Stimulated activated CD8-positive, alpha-beta memory T cell treated with anti-CD3 and anti-CD28 coated beads, Interleukin-12 subunit alpha, Interleukin-12 subunit beta, amount 100 ng/mL, for 4 hours (primary cell): ENCODE data around the gene ARAP2.

Source experiments
- DNase-seq: peaks from one replicate; pipeline ENCODE4 v3.0.0-alpha.2; 2020; ENCODE audit warnings: low read depth

ARAP2 gene, protein sequence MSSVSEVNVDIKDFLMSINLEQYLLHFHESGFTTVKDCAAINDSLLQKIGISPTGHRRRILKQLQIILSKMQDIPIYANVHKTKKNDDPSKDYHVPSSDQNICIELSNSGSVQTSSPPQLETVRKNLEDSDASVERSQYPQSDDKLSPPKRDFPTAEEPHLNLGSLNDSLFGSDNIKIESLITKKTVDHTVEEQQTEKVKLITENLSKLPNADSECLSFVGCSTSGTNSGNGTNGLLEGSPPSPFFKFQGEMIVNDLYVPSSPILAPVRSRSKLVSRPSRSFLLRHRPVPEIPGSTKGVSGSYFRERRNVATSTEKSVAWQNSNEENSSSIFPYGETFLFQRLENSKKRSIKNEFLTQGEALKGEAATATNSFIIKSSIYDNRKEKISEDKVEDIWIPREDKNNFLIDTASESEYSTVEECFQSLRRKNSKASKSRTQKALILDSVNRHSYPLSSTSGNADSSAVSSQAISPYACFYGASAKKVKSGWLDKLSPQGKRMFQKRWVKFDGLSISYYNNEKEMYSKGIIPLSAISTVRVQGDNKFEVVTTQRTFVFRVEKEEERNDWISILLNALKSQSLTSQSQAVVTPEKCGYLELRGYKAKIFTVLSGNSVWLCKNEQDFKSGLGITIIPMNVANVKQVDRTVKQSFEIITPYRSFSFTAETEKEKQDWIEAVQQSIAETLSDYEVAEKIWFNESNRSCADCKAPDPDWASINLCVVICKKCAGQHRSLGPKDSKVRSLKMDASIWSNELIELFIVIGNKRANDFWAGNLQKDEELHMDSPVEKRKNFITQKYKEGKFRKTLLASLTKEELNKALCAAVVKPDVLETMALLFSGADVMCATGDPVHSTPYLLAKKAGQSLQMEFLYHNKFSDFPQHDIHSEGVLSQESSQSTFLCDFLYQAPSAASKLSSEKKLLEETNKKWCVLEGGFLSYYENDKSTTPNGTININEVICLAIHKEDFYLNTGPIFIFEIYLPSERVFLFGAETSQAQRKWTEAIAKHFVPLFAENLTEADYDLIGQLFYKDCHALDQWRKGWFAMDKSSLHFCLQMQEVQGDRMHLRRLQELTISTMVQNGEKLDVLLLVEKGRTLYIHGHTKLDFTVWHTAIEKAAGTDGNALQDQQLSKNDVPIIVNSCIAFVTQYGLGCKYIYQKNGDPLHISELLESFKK (N-terminal part only)

DNA sequence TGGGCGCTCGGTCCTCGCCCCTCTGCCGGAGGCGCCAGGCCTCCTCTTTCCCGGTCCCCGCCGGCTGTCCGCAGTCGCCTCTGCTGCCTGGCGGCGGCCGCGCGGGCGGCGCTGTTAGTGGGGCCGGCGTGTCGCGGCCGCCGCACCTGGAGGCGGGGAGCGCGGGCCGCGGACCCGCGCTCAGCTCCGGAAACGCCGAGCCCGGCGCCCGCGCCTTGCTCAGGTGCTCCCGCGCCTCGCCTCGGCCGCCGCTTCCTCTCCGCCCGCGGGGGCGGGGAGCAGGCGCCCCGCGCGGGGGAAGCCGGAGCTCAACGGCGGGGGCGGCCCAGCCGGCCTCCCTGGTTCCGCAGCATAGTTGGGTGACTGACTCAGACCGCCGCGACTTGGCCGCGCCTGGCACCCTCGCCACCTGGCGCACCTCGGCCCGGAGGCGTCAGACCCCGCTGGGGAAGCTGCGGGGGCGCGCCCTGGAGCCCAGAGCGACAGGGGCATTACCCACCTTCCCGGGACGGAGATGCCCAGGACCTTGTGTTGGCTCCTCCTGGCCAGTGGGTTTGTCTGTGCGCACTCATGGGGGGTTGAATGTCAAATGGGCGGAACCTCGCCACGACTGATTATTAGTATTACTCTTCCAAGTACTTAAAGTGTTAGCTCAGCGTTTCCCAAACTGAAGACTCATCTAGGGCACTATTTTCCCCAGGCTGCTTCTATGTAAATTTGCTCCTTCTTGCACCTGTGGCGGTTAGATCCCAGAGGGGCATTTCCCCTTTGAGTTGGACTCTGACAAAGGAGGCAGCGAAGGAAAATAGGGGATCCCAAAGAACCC, at the start of gene ARAP2:
Gene ARAP2 (minus strand): TSS at position 258 of the 826 bp plus-strand sequence. CDS start 15,028 bp downstream, outside the sequence.
- peak; percentile 77 for DNase-seq

- DNase-seq, result no peak
Measured at GRCh38 chr4:36292556-36293188, 48.4 kb upstream of the ARAP2 start.

GRCh38 chr4:36290641-36291040, 46.3 kb upstream of the ARAP2 start:
- no peak for DNase-seq

- no peak for DNase-seq
Measured at GRCh38 chr4:36288731-36289426, 44.6 kb upstream of the ARAP2 start.

DNA sequence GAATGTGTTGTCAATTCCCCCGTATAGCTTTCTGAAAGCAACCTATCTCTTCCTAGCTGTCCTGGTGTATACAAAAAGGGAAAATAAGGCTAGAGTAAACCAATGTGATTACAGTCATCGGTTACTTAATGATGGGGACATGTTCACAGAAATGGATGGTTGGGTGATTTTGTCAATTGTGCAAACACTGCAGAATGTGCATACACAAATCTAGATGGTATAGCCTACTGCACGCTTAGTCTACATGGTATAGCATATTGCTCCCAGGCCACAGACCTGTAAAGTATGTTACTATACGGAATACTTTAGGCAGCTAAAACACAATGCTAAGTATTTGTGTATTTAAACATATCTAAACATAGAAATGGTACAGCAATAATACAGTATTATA, 42.2 kb upstream of the ARAP2 start:
- no peak for DNase-seq

DNA sequence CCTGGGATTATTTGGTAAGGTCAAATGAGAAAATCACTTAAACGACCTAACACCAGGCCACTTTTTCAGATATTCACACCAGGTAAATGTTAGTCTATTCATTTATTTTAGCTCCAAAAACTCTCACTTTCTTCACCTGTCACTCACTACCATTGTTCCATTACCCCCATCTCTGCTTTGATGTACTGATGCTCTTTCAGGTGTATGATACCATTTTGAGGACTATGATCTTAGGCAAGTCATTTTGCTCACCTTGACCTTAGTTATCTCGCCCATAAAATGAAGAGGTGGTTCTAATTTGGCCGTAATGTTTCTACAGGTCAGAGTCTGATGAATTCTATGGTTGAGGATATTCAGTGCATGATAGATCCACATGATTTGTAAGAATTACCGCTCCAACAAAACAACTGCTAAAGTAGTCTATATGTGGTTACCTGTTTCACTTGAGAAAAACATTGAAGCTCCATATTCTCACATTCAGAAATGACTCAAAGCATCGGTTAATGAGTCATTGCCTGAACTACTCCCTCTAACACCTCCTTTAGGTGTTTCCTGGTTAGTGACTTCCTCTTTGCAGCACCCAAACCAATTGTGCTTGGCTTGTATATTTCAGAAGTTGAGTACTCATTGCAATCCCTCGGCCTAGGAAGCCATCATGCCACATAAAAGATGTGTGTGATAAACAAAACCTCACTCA, 41.6 kb upstream of the ARAP2 start:
- DNase-seq, result no peak

- DNase-seq, result no peak
Measured at GRCh38 chr4:36283912-36284465, 39.7 kb upstream of the ARAP2 start.

- DNase-seq, result no peak
Measured at GRCh38 chr4:36282503-36283030, 38.3 kb upstream of the ARAP2 start.

DNA sequence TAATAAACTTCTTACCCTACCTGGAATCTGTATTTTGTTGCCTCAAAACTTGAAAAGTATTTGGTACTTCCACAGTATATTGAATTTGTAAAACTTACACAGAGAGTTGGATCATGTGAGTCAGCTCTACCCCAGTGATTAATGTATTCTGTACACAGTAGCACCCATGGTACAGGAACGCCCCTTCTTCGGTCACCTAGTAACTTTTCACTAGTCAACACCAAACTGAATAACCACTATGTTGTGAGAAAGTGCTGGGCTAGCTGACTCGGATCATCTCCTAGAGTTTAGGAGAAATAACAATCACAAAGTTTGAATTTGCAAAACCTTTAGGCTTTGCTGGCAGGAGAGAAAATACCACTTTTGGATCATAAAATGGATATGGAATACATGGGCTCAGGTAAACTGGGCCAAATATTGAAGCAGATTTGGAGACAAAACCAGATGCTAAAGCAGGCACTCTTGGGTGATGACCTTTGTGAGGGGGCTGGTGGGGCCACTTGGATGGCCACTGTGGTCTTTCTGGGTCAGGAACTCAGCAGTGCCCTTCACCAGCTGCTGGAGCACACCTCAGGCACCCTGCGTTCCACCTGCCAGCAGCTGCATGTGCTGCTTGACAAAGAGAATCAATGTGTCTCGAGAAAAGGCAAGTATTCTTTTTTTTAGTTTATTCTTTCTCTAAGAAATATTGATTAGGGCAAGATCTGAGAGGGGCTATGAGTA, 37.2 kb upstream of the ARAP2 start, which contains the start of gene DTHD1:
Gene DTHD1 (plus strand): TSS at position 233 of the 723 bp plus-strand sequence. CDS start 143 bp downstream, at position 376.
- no peak for DNase-seq

DNA sequence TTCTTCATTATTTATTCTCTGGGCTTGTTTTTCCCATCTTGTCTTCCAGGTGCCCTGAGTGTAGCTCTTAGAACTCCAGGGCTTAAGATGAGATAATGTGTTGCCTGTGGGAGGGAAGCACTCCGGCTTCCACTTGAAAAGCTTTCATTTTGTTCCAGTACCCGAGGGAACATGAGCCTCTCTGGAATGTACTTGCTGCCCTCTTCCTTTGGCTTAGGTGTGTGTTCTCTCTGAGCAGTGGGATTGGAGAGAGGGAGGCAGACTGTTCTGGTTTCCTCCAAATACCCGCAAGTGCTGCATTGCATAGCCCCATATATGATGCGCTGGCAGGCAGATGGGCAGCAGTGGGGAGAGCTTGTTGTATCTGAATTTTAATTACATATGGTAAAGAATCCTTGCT, 36.2 kb upstream of the ARAP2 start:
- no peak for DNase-seq

GRCh38 chr4:36278789-36279188, 34.5 kb upstream of the ARAP2 start:
- no peak for DNase-seq

DNA sequence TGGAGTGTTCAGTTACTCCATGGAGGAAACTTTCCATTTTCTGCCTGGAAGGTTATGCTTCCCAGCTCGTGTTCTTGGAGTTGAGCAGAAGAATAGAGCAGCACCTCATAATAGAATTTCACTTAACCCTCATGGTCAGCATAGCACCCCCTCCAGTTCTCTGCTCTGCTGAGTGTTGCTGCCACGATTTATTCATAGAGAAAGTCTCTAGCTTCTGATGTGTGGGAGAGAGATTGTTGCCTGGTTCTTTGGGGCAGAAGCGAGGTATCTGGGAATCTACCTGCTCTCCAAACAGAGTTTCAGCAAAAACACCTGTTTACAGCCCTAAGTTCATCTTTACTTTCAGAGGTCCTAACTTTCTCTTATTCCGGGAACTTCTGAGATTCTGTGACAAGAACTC, 33.2 kb upstream of the ARAP2 start:
- DNase-seq, result no peak

DNA sequence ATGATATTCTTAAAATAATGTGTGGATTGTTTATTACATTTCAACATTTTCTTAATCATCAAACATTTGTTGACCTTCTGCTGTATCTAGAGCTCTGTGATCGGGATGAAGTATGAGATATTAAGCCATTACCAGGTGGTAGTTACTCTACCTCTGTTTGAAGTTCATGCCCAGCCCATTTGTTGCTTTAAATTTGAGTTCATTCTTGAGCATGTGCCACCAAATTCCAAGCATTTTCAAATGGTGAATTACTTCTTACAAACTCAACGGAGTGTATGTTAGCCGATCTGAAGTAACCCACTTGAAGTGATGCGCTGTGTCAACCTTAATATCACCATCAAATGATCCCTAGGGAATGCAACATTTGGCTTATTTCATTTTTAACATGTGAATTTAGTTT, 29.8 kb upstream of the ARAP2 start:
- DNase-seq, result no peak

GRCh38 chr4:36273276-36273675, 29.0 kb upstream of the ARAP2 start:
- DNase-seq, result no peak

DNA sequence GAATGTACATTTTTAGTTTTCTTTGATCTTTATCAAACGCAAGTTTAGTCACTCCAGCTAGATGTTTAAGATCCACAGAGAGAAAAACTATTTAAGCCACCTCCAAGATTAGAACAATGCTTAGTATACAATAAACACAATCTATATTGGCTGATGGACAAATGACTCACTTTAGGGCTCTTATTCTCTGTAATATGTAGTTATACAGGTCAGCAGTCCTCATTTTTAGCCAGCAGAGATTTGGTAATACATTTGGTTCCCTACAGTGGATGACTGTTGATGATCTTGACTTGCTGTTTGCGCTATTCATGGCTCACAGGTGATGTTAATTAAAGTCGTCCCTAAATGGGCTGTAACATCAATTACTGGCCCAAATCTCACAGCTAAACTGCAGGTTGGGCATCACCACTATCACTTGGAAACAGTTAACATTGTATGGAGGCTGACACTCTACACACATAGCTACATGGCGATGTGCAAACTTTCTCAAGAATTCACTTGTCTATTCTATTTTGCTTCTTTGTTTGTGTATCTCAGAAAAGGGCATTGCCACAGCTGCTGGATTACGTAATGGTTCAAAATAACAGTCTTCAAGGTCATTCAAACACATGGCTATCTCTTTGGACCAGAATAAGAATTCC, 25.3 kb upstream of the ARAP2 start:
- no peak for DNase-seq

- DNase-seq, result no peak
Measured at GRCh38 chr4:36269101-36269500, 24.8 kb upstream of the ARAP2 start.

DNA sequence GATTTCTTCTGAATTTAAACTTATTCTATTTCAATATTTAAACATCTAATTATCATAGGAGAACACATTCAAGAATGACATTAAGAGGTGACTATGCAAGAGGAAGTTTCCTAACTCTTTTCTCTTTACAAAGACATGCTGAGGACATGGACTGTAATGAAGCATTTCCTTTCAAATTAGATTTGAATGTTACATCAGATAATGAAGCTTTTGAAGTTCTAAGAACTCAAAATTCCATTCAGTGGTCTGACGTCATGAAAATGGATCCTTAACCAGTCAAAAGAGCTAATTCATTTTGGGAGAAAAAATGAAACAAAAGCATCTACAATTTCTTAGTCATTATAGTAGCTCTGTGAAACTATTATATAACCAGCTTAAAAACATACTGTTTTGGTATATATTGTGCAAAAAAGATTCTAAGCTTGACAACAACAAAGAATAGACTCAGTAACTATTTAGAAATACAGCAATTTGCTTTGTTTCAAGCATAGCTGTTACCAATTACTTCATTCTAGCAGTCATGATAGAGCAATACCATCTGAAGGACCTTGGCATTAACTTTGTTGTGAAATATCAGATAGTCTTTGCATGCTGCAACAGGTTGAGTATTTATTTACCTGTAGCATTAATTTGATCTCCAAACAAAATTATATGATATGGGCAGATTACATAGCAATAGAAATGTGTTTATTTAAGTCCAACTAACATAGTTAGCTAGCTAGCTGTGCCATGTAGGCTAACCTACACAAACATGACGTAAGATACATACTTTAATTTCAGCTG, 23.4 kb upstream of the ARAP2 start:
- DNase-seq, result no peak
